ENCODE results near the gene TCEA3. TPM values are rescaled to one million over a fixed set of nuclear protein-coding genes. Genes with fewer than 3 reads are reported as not detected.

Gene TCEA3
- total RNA-seq, 2 donors from 2014 or later: 128 to 133 TPM

DNA sequence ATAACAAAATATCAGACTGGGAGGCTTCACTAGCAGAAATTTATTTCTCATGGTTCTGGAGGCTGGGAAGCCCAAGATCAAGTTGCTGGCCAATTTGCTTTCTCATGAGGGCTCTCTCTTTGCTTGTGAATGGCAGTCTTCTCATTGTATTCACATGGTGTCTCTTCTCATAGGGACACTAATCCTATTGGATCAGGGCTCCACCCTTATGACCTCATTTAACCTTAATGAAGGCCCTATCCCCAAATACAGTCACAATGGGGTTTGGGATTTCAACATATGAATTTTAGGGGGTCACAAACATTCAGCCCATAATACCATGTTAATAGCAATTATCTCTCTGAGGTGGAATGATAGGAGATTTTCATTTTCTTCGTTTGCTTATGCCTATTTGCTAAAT, 25.3 kb downstream of the TCEA3 start:
- intact Hi-C loops (cut with DNase I): no loop called here
- Histone ChIP-seq H3K27me3 (no peaks in the 10 kb centered on the region), H3K36me3 (no peaks in the 10 kb centered on the region)

GRCh38 chr1:23397908-23398307, 26.6 kb downstream of the TCEA3 start:
- no peaks in the 10 kb centered on the region for H3K4me1 ChIP-seq
- TF ChIP-seq, protein P1, sequence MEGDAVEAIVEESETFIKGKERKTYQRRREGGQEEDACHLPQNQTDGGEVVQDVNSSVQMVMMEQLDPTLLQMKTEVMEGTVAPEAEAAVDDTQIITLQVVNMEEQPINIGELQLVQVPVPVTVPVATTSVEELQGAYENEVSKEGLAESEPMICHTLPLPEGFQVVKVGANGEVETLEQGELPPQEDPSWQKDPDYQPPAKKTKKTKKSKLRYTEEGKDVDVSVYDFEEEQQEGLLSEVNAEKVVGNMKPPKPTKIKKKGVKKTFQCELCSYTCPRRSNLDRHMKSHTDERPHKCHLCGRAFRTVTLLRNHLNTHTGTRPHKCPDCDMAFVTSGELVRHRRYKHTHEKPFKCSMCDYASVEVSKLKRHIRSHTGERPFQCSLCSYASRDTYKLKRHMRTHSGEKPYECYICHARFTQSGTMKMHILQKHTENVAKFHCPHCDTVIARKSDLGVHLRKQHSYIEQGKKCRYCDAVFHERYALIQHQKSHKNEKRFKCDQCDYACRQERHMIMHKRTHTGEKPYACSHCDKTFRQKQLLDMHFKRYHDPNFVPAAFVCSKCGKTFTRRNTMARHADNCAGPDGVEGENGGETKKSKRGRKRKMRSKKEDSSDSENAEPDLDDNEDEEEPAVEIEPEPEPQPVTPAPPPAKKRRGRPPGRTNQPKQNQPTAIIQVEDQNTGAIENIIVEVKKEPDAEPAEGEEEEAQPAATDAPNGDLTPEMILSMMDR (IDR thresholded peaks at IDR 0.05): no peak
- intact Hi-C loops (cut with DNase I): no loop called here
- H3K27ac ChIP-seq: no peak overlapping the region
- no peak overlapping the region for H3K9ac ChIP-seq (ENCODE audit: low read depth in 2 of 2, low read length in 2 of 2)
- H3K4me3 ChIP-seq: no peak overlapping the region
- H3K36me3 ChIP-seq: no peaks in the 10 kb centered on the region
- no peaks in the 10 kb centered on the region for H3K27me3 ChIP-seq
- no peak for DNase-seq
- no peaks in the 10 kb centered on the region for H3K9me3 ChIP-seq

More for the DNA sequence above, 25.3 kb downstream of the TCEA3 start:
- no peak overlapping the region for H3K9ac ChIP-seq (ENCODE audit: low read depth in 2 of 2, low read length in 2 of 2)
- H3K4me1 ChIP-seq: peaks cover 2% of the 10 kb centered on the region
- H3K4me3 ChIP-seq: no peak overlapping the region
- no peak overlapping the region for H3K27ac ChIP-seq
- H3K9me3 ChIP-seq: no peaks in the 10 kb centered on the region
- TF ChIP-seq, protein P1 (IDR thresholded peaks at IDR 0.05): no peak
- no peak for DNase-seq

GRCh38 chr1:23396380-23396779, 28.2 kb downstream of the TCEA3 start:
- Histone ChIP-seq H3K27ac (no peak overlapping the region), H3K4me3 (no peak overlapping the region), H3K36me3 (no peaks in the 10 kb centered on the region), H3K4me1 (no peaks in the 10 kb centered on the region), H3K9ac (ENCODE audit: low read depth in 2 of 2, low read length in 2 of 2) (no peak overlapping the region), H3K27me3 (no peaks in the 10 kb centered on the region), H3K9me3 (no peaks in the 10 kb centered on the region)
- TF ChIP-seq, protein P1 (IDR thresholded peaks at IDR 0.05): no peak
- intact Hi-C loops (cut with DNase I): no loop called here
- DNase-seq: no peak

DNA sequence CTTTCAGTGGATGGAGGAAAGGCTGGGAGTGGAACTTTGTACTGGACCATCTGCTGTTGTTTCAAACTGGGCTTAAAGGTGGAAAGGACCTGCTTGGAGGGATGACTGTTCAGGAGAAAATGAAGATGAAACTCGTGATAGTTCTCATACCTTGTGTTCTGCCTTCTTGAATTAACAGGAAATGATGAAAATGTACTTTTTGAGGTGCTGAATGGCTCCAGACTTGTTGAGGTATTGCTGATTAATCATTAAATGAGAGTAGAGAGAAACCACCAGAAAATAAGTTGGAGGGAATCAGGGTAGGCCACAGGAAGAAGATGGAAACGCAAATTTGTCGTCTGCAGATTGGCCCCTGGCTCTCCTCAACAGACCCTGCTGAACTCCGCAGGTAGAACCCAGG, 28.7 kb downstream of the TCEA3 start:
- Histone ChIP-seq H3K27ac (no peak overlapping the region), H3K4me1 (no peaks in the 10 kb centered on the region), H3K36me3 (no peaks in the 10 kb centered on the region), H3K9ac (ENCODE audit: low read depth in 2 of 2, low read length in 2 of 2) (no peak overlapping the region), H3K9me3 (no peaks in the 10 kb centered on the region), H3K27me3 (no peaks in the 10 kb centered on the region), H3K4me3 (no peak overlapping the region)
- TF ChIP-seq, protein P1 (IDR thresholded peaks at IDR 0.05): no peak
- DNase-seq: no peak
- intact Hi-C loops (cut with DNase I): no loop called here

- H3K4me1 ChIP-seq: no peaks in the 10 kb centered on the region
- TF ChIP-seq, protein P1 (IDR thresholded peaks at IDR 0.05): no peak
- no peaks in the 10 kb centered on the region for H3K36me3 ChIP-seq
- no peak overlapping the region for H3K9ac ChIP-seq (ENCODE audit: low read depth in 2 of 2, low read length in 2 of 2)
- peak overlapping the region; percentile 71 for H3K27ac ChIP-seq
- intact Hi-C loops (cut with DNase I): no loop called here
- H3K4me3 ChIP-seq: no peak overlapping the region
- no peak for DNase-seq
- no peaks in the 10 kb centered on the region for H3K27me3 ChIP-seq
- no peaks in the 10 kb centered on the region for H3K9me3 ChIP-seq
Observed at GRCh38 chr1:23395154-23395724, 29.3 kb downstream of the TCEA3 start.

Measured in colonic mucosa (tissue), 4 donors.